ENCODE results near the gene GRAP2. TPM values are rescaled to one million over a fixed set of nuclear protein-coding genes. Genes with fewer than 3 reads are reported as not detected.

The GRAP2 gene
- under 0.01 and 0.45 TPM in 2 replicates for total RNA-seq

DNA sequence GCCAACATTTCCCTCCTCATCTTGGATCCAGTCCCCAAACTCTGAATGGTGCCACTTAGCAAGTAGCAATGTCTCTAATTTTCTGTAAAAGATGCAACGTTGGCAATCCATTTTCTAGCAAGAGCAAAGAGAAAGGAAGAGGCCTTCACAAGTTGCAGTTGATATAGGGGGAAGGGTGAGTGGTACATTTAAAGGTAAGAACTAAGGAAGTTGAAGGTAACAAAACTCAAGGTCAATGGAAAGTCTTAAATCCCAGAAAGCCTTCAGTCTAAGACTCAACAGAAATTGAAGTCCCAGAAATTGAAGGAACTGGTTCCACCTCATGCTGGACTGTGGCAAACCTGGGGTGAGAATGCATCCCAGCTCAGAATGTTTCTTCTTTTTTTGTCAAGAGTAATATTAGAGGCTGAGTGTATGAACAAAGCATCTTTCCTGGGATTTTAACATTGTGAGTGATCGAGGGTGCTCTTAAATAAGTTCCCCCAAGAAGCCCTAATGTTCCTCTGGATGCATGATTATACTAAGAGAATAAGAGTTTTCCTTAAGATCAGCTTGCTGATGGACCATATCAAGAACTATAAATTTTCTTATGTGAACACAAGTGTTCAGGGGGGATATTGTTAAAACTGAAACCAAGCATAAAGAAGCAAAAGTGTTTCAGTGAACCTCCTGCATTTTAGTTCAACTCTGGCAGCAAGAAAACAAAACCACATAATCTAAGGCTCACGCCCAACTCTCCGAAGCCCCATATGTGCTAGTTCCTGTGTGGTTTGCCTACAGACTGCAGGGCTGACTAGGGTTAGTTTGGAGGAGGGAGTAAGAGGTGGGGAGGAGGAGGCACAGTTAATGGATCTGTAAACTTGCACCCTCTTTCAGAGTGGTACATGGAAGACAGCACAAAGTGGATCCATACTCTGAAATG lies at the start of gene GRAP2:
GRAP2 (plus strand) TSS at position 779 of the 922 bp plus-strand sequence. CDS start 46,023 bp downstream, outside the sequence.

DNA sequence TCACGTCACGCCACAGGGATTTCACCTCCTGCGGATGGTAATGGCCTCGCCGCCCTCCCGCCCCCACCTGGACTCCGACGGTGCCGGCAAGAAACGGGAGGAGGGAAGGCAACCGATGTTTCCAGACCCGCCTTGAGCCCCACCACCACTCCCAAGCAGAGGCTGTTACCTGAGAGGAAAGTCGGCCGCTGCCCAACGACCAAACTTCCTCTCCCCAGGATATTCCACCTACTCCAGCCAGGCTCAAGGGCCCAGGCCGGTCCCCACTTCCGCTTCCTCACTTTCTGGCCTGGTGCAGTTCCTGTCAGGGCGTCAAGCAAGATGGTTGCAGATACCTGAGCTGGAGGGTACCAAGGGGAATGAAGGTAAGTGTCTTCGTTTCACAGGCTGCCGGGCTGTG lies 7.4 kb upstream of the GRAP2 start, which contains the start of gene ENTHD1:
ENTHD1 (minus strand) TSS at position 235 of the 400 bp plus-strand sequence. CDS start 6,012 bp downstream, outside the sequence.

DNA sequence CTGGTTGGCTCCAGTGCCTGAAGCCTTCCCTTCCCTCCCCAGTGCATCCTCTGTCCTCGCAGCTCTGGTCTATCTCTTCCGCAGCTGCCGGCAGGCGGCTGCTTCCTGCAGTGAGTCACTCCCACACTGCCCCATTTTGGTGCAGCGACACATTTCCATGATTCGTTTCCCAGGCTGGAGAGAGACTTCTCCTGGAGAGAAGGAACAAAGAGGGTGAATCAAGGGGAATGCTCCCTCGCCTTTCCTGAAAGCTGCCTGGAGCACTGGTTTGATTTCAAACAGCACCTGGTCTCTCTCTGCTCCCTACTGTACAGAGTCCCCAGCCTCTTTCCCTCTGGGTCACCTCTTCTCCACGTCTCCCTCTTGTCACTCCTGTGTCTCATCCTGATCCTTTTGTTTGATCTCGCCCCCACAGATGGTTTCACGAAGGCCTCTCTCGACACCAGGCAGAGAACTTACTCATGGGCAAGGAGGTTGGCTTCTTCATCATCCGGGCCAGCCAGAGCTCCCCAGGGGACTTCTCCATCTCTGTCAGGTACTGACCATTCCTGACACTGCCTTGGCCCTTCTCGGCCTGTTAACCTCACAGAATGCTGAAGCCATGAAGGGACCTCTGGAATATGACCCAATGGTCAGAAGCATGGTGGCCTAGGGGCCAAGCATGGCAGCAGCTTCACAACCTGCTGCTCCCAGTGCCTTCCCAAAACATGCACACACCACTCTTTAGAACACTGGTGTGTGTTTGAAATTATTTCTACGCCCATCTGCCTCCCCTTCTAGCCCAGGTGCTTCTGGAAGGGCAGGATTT lies 59.0 kb downstream of the GRAP2 start, which contains the start of gene TMA7B:
TMA7B (plus strand) TSS at position 758 of the 808 bp plus-strand sequence. CDS start 3,978 bp downstream, outside the sequence.

DNA sequence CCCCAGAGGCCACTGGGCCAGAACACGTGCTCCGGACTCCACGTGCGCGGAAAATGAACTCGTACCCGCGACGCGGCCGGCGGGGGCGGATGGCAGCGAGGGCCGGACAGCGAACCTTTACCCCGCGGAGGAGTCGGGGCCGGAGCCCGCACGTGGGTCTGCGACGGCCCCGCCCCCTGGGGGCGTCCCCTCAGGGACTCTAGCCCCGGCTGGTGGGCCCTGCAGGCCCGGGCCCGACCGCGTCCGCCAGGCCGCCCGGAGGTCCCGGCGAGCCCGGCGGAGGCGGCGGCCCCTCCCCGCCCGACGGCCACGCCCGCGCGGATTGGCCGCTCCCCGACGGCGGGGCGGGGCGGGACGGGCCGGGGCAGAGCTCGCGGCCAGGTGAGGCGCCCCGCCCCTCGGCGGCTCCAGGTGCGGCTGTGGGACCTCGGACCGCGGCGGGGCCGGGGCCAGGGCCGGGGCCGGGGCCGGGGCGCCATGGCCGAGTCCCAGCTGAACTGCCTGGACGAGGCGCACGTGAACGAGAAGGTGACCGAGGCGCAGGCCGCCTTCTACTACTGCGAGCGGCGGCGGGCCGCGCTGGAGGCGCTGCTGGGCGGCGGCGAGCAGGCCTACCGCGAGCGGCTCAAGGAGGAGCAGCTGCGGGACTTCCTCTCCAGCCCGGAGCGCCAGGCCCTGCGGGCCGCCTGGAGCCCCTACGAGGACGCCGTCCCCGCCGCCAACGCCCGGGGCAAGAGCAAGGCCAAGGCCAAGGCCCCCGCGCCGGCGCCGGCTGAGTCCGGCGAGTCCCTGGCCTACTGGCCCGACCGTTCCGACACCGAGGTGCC lies 93.9 kb downstream of the GRAP2 start, which contains the start of gene FAM83F:
FAM83F (plus strand) TSS at position 389 of the 827 bp plus-strand sequence; CDS start at position 478, 89 bp downstream.

Other genes with a start within 250 kb of the GRAP2 start
- gene ENTHD1, start 7.3 kb upstream of the GRAP2 start, total RNA-seq = not detected in 2 replicates
- not detected in 2 replicates for gene TMA7B, start 59.3 kb downstream of the GRAP2 start, total RNA-seq
- under 0.01 TPM in 1 of 2 replicates, not detected in the other for gene FAM83F, start 93.9 kb downstream of the GRAP2 start, total RNA-seq

All from endothelial cell of coronary artery (primary cell).